Measurements from ENCODE around the gene DYSF. TPM values are rescaled to one million over a fixed set of nuclear protein-coding genes. Genes with fewer than 3 reads are reported as not detected.

The DYSF gene
- total RNA-seq, 1 donor from 2014 or later = 23.2 TPM

- DNase-seq = no peak
Measured at GRCh38 chr2:71734620-71735019, 281.3 kb downstream of the DYSF start.

GRCh38 chr2:71735676-71736075, 282.3 kb downstream of the DYSF start:
- DNase-seq = no peak

Other genes with a start within 250 kb of the DYSF start
- gene PAIP2B, start 226.5 kb upstream of the DYSF start, total RNA-seq = 14.3 TPM
- gene ZNF638, start 121.8 kb upstream of the DYSF start, total RNA-seq = 257 TPM

Data from skin of body (tissue), 2 donors.